Measurements from ENCODE around the gene OIT3.
"Not testable (repeated sequence)": the region's sequence is repeated elsewhere in the genome, so short reads cannot be mapped to it uniquely, and the experiment has no call there.

OIT3 gene

GRCh38 chr10:72913287-72913686 lies 19.7 kb downstream of the OIT3 start:
- no peak overlapping the region for H3K4me3 ChIP-seq (ENCODE audit: low read length)
- no peak for DNase-seq (ENCODE audit: low read depth)
- TF ChIP-seq CTCF (conservative IDR thresholded peaks at IDR 0.05; ENCODE audit: low read depth, low read length), result no peak

- DNase-seq (ENCODE audit: low read depth), result not testable (repeated sequence)
Measured at GRCh38 chr10:72917201-72917600, 23.7 kb downstream of the OIT3 start.

GRCh38 chr10:72917803-72918332 lies 24.3 kb downstream of the OIT3 start:
- not testable (repeated sequence) for DNase-seq (ENCODE audit: low read depth); H3K4me3 ChIP-seq (ENCODE audit: low read length)

More at GRCh38 chr10:72917201-72917600, 23.7 kb downstream of the OIT3 start:
- H3K4me3 ChIP-seq (ENCODE audit: low read length), result not testable (repeated sequence)

- no peak overlapping the region for H3K4me3 ChIP-seq (ENCODE audit: low read length)
- DNase-seq (ENCODE audit: low read depth), result no peak
- no peak for TF ChIP-seq CTCF (conservative IDR thresholded peaks at IDR 0.05; ENCODE audit: low read depth, low read length)
Measured at GRCh38 chr10:72918352-72918751, 24.8 kb downstream of the OIT3 start.

GRCh38 chr10:72921147-72921683 lies 27.7 kb downstream of the OIT3 start:
- not testable (repeated sequence) for DNase-seq (ENCODE audit: low read depth)

GRCh38 chr10:72924351-72924750 lies 30.8 kb downstream of the OIT3 start:
- H3K4me3 ChIP-seq (ENCODE audit: low read length), result no peak overlapping the region
- no peak for DNase-seq (ENCODE audit: low read depth)
- no peak for TF ChIP-seq CTCF (conservative IDR thresholded peaks at IDR 0.05; ENCODE audit: low read depth, low read length)

More at GRCh38 chr10:72921147-72921683, 27.7 kb downstream of the OIT3 start:
- not testable (repeated sequence) for H3K4me3 ChIP-seq (ENCODE audit: low read length)

- no peak for TF ChIP-seq CTCF (conservative IDR thresholded peaks at IDR 0.05; ENCODE audit: low read depth, low read length)
- no peak overlapping the region for H3K4me3 ChIP-seq (ENCODE audit: low read length)
- no peak for DNase-seq (ENCODE audit: low read depth)
Measured at GRCh38 chr10:72925951-72926465, 32.5 kb downstream of the OIT3 start.

GRCh38 chr10:72927485-72927884 lies 33.9 kb downstream of the OIT3 start:
- DNase-seq (ENCODE audit: low read depth), result no peak
- H3K4me3 ChIP-seq (ENCODE audit: low read length), result no peak overlapping the region
- TF ChIP-seq CTCF (conservative IDR thresholded peaks at IDR 0.05; ENCODE audit: low read depth, low read length), result no peak

GRCh38 chr10:72928798-72929197 lies 35.3 kb downstream of the OIT3 start:
- no peak overlapping the region for H3K4me3 ChIP-seq (ENCODE audit: low read length)
- TF ChIP-seq CTCF (conservative IDR thresholded peaks at IDR 0.05; ENCODE audit: low read depth, low read length), result no peak
- no peak for DNase-seq (ENCODE audit: low read depth)

Measured in retinal pigment epithelial cell (primary cell).